SK-N-SH (cell line): ENCODE data around the gene JADE2. TPM values are rescaled to one million over a fixed set of nuclear protein-coding genes. Genes with fewer than 3 reads are reported as not detected.
A peak's percentile ranks its signal among the peaks of the same experiment; 100 is the strongest.

Experiments
- CTCF ChIA-PET: fragments of 300-600, 350-600 bp; formaldehyde crosslinking; extraction: SDS; loops from one replicate; lab custom pipeline; 2021; lab: Yijun Ruan, JAX
- POLR2A ChIA-PET: fragments of 350-600 bp; sonication (Branson Sonifier 250); formaldehyde crosslinking; extraction: SDS; loops from one replicate; lab custom pipeline; 2020; ENCODE audit warnings: antibody characterized with exemption, inconsistent platforms; lab: Yijun Ruan, JAX
- DNase-seq: peaks from one replicate; pipeline ENCODE4 v3.0.0; 2012
- H2AFZ ChIP-seq: fragments of 200-600 bp; sonication (generic); 2 replicates; pipeline ENCODE4 v1.8.1; 2016; ENCODE audit warnings: antibody characterized with exemption, mild to moderate bottlenecking, low read depth
- H3F3A ChIP-seq: fragments of 200-600 bp; sonication (generic); replicated peaks from 2 replicates; pipeline ENCODE3; 2016; ENCODE audit warnings: antibody characterized with exemption, mild to moderate bottlenecking; ENCODE audit not compliant: insufficient read depth
- H3K27ac ChIP-seq, 2 experiments: fragments of 200-500 bp in 1 of 2; fragments of 200-600 bp in 1 of 2; sonication (Bioruptor generic) in 1 of 2; sonication (generic), shearing (Covaris generic) in 1 of 2; 2 replicates each; pipeline versions ENCODE4 v1.5.1 to v1.6.1; 2014 to 2016; ENCODE audit warnings: low read depth in 2 of 2, inconsistent platforms in 1 of 2, low read length in 1 of 2, mild to moderate bottlenecking in 1 of 2, mixed read lengths in 1 of 2
- H3K27me3 ChIP-seq: fragments of 200-600 bp; sonication (generic), shearing (Covaris generic); 2 replicates; pipeline ENCODE4 v1.6.1; 2016; ENCODE audit warnings: mixed run types; ENCODE audit not compliant: insufficient read depth
- H3K36me3 ChIP-seq, 2 experiments: fragments of 200-500 bp in 1 of 2; fragments of 200-600 bp in 1 of 2; sonication (Bioruptor generic) in 1 of 2; sonication (generic) in 1 of 2; replicated peaks in 1 of 2; 2 replicates each; pipeline versions ENCODE3 to v1.5.1; 2014 to 2016; ENCODE audit warnings: low read length in 1 of 2, mild to moderate bottlenecking in 1 of 2; ENCODE audit not compliant: insufficient read depth in 2 of 2, control insufficient read depth in 1 of 2
- H3K4me1 ChIP-seq, 2 experiments: fragments of 200-500 bp in 1 of 2; fragments of 200-600 bp in 1 of 2; sonication (Bioruptor generic) in 1 of 2; sonication (generic), shearing (Covaris generic) in 1 of 2; 2 replicates each; pipeline versions ENCODE4 v1.5.1 to v1.6.1; 2014 to 2016; ENCODE audit warnings: low read depth in 1 of 2, low read length in 1 of 2, mixed run types in 1 of 2; ENCODE audit not compliant: insufficient read depth in 2 of 2, control insufficient read depth in 1 of 2
- H3K4me2 ChIP-seq: fragments of 200-600 bp; sonication (generic), shearing (Covaris generic); 2 replicates; pipeline ENCODE4 v1.6.1; 2017; ENCODE audit warnings: mixed run types
- H3K4me3 ChIP-seq, 2 experiments: fragments of 200-500 bp in 1 of 2; fragments of 200-600 bp in 1 of 2; sonication (Bioruptor generic) in 1 of 2; sonication (generic), shearing (Covaris generic) in 1 of 2; 2 replicates each; pipeline versions ENCODE4 v1.5.1 to v1.8.1; 2014 to 2016; ENCODE audit warnings: low read depth in 2 of 2, inconsistent platforms in 1 of 2, low read length in 1 of 2, mild to moderate bottlenecking in 1 of 2, mixed read lengths in 1 of 2, moderate library complexity in 1 of 2
- H3K79me2 ChIP-seq: fragments of 200-600 bp; sonication (generic); 2 replicates; pipeline ENCODE4 v1.8.1; 2017; ENCODE audit warnings: mild to moderate bottlenecking; ENCODE audit not compliant: insufficient read depth
- H3K9ac ChIP-seq: fragments of 200-600 bp; sonication (generic); 2 replicates; pipeline ENCODE4 v1.6.1; 2017; ENCODE audit warnings: mixed run types
- H3K9me2 ChIP-seq: fragments of 200-600 bp; sonication (generic); 2 replicates; pipeline ENCODE4 v1.6.1; 2017; ENCODE audit warnings: mixed run types
- H3K9me3 ChIP-seq: fragments of 200-600 bp; sonication (generic); 2 replicates; pipeline ENCODE4 v1.6.1; 2017; ENCODE audit warnings: mixed run types, mild to moderate bottlenecking, moderate library complexity
- H4K20me1 ChIP-seq: fragments of 200-600 bp; sonication (generic); 2 replicates; pipeline ENCODE4 v1.6.1; 2017; ENCODE audit warnings: mild to moderate bottlenecking, mixed run types; ENCODE audit not compliant: insufficient read depth
- FOSL2 ChIP-seq: IDR thresholded peaks from 2 replicates; pipeline ENCODE4 v1.4.0; 2012; ENCODE audit warnings: low read depth, mild to moderate bottlenecking, moderate library complexity, borderline replicate concordance
- FOXJ3 ChIP-seq: sonication (generic); formaldehyde crosslinking; IDR thresholded peaks from 2 replicates; pipeline ENCODE4 v1.5.1; 2020; ENCODE audit warnings: mild to moderate bottlenecking, missing genetic modification reagents
- FOXM1 ChIP-seq: IDR thresholded peaks from 2 replicates; pipeline ENCODE4 v1.4.0; 2012; ENCODE audit warnings: low read depth, mild to moderate bottlenecking
- GABPA ChIP-seq: IDR thresholded peaks from 2 replicates; pipeline ENCODE4 v1.4.0; 2012; ENCODE audit warnings: low read depth, mild to moderate bottlenecking
- JUND ChIP-seq: IDR thresholded peaks from 2 replicates; pipeline ENCODE4 v1.4.0; 2012
- NFIC ChIP-seq: IDR thresholded peaks from 2 replicates; pipeline ENCODE4 v1.4.0; 2012; ENCODE audit warnings: borderline replicate concordance
- NRF1 ChIP-seq: IDR thresholded peaks from 2 replicates; pipeline ENCODE4 v1.6.1; 2012; ENCODE audit warnings: low read depth, mild to moderate bottlenecking, low read length
- POLR2AphosphoS5 ChIP-seq: IDR thresholded peaks from 2 replicates; pipeline ENCODE4 v1.6.1; 2012; ENCODE audit warnings: low read depth, low read length
- RAD21 ChIP-seq: IDR thresholded peaks from 2 replicates; pipeline ENCODE4 v1.6.1; 2012; ENCODE audit warnings: mild to moderate bottlenecking, low read length
- RCOR1 ChIP-seq: fragments of 150-350 bp; IDR thresholded peaks from 2 replicates; pipeline ENCODE4 v1.6.1; 2017; ENCODE audit warnings: antibody characterized with exemption, low read length
- RFX5 ChIP-seq: IDR thresholded peaks from 2 replicates; pipeline ENCODE4 v1.6.1; 2012; ENCODE audit warnings: mild to moderate bottlenecking, improper control_type of control experiment, low read length
- RXRA ChIP-seq: IDR thresholded peaks from 2 replicates; pipeline ENCODE4 v1.4.0; 2012; ENCODE audit warnings: low read depth, mild to moderate bottlenecking, borderline replicate concordance
- TAF1 ChIP-seq: IDR thresholded peaks from 2 replicates; pipeline ENCODE4 v1.6.1; 2012; ENCODE audit warnings: low read depth, mild to moderate bottlenecking, low read length, moderate library complexity, borderline replicate concordance
- WGBS: methylation state at CpG from one replicate; pipeline ENCODE4 v1.1.6; 2017; ENCODE audit warnings: low lambda C conversion rate; 5-methylcytosine and 5-hydroxymethylcytosine counted together
- polyA plus RNA-seq, 3 experiments: library from polyadenylated mRNA; depleted of rRNA; stranded (reverse); fragments of >200 nt; gene quantifications; 2 replicates each; pipeline ENCODE4 v1.2.3, GENCODE V29; 2012
- TF ChIP-seq, protein P1 (sequence below): IDR thresholded peaks from 2 replicates; pipeline ENCODE4 v1.4.0; 2012; ENCODE audit warnings: low read depth
- TF ChIP-seq, protein P2 (sequence below): fragments of 150-350 bp; IDR thresholded peaks from 2 replicates; pipeline ENCODE4 v1.6.1; 2016; ENCODE audit warnings: mild to moderate bottlenecking, low read depth, low read length
- TF ChIP-seq, protein P3 (sequence below): fragments of 150-350 bp; IDR thresholded peaks from 2 replicates; pipeline ENCODE4 v1.6.1; 2017; ENCODE audit warnings: antibody characterized with exemption, low read length, low read depth, borderline replicate concordance
- TF ChIP-seq, protein P4 (sequence below): fragments of 200-600 bp; sonication (generic); IDR thresholded peaks from 2 replicates; pipeline ENCODE4 v1.6.1; 2017; ENCODE audit warnings: antibody characterized with exemption, mild to moderate bottlenecking, moderate library complexity
- TF ChIP-seq, protein P5 (sequence below): IDR thresholded peaks from 2 replicates; pipeline ENCODE4; 2012
- TF ChIP-seq, protein P6 (sequence below): IDR thresholded peaks from 2 replicates; pipeline ENCODE4 v1.4.0; 2012; ENCODE audit warnings: low read depth, borderline replicate concordance
- TF ChIP-seq, protein P7 (sequence below): IDR thresholded peaks from 2 replicates; pipeline ENCODE4 v1.4.0; 2012; ENCODE audit warnings: low read depth, borderline replicate concordance

Gene JADE2
- polyA plus RNA-seq, 1 of the 3 experiments (the other 2 are of a cell fraction), result 25.7 TPM

DNA sequence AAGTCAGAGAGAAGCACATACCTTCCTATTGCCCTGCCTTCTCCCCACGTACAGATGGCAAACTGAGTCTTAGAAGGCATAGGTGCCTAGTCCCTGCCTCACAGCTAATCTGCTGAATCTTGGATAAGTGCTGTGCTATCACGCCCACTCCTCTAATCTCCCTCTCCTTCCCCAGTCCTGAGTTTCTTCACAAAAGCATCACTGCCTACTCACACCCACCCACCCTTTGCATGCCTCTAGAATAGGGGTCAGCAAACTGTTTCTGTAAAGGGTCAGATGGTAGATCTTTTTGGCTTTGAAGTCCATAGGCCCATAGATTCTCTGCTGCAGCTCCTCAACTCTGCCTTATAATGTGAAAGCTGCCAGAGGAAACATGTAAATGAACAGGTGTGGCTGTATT, 23.2 kb upstream of the JADE2 start:
- Histone ChIP-seq H3K36me3 (no peaks in the 10 kb centered on the region), H3K79me2 (no peaks in the 10 kb centered on the region), H3F3A (peaks cover 16% of the 10 kb centered on the region), H3K9me3 (no peaks in the 10 kb centered on the region), H2AFZ (no peak overlapping the region), H3K4me2 (no peak overlapping the region), H4K20me1 (no peaks in the 10 kb centered on the region), H3K9ac (no peak overlapping the region), H3K4me1 (peaks cover 28 to 29% of the 10 kb centered on the region in 2 experiments; a peak in 3 of 4 replicates), H3K9me2 (no peaks in the 10 kb centered on the region), H3K27ac (peak overlapping the region in 1 of 2 experiments; percentile 98; a peak in 1 of 4 replicates), H3K4me3 (no peak overlapping the region), H3K27me3 (no peaks in the 10 kb centered on the region)
- TF ChIP-seq, protein P1, sequence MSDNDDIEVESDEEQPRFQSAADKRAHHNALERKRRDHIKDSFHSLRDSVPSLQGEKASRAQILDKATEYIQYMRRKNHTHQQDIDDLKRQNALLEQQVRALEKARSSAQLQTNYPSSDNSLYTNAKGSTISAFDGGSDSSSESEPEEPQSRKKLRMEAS, result no peak
- TF ChIP-seq TAF1, result no peak
- TF ChIP-seq, protein P2, sequence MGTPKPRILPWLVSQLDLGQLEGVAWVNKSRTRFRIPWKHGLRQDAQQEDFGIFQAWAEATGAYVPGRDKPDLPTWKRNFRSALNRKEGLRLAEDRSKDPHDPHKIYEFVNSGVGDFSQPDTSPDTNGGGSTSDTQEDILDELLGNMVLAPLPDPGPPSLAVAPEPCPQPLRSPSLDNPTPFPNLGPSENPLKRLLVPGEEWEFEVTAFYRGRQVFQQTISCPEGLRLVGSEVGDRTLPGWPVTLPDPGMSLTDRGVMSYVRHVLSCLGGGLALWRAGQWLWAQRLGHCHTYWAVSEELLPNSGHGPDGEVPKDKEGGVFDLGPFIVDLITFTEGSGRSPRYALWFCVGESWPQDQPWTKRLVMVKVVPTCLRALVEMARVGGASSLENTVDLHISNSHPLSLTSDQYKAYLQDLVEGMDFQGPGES, result no peak
- TF ChIP-seq, protein P3, sequence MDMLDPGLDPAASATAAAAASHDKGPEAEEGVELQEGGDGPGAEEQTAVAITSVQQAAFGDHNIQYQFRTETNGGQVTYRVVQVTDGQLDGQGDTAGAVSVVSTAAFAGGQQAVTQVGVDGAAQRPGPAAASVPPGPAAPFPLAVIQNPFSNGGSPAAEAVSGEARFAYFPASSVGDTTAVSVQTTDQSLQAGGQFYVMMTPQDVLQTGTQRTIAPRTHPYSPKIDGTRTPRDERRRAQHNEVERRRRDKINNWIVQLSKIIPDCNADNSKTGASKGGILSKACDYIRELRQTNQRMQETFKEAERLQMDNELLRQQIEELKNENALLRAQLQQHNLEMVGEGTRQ, result no peak
- no peak for TF ChIP-seq GABPA
- TF ChIP-seq POLR2AphosphoS5, result no peak
- TF ChIP-seq, protein P4, sequence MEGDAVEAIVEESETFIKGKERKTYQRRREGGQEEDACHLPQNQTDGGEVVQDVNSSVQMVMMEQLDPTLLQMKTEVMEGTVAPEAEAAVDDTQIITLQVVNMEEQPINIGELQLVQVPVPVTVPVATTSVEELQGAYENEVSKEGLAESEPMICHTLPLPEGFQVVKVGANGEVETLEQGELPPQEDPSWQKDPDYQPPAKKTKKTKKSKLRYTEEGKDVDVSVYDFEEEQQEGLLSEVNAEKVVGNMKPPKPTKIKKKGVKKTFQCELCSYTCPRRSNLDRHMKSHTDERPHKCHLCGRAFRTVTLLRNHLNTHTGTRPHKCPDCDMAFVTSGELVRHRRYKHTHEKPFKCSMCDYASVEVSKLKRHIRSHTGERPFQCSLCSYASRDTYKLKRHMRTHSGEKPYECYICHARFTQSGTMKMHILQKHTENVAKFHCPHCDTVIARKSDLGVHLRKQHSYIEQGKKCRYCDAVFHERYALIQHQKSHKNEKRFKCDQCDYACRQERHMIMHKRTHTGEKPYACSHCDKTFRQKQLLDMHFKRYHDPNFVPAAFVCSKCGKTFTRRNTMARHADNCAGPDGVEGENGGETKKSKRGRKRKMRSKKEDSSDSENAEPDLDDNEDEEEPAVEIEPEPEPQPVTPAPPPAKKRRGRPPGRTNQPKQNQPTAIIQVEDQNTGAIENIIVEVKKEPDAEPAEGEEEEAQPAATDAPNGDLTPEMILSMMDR, result no peak
- TF ChIP-seq FOXJ3, result no peak
- no peak for TF ChIP-seq RFX5
- no peak for TF ChIP-seq FOXM1
- TF ChIP-seq, protein P5, sequence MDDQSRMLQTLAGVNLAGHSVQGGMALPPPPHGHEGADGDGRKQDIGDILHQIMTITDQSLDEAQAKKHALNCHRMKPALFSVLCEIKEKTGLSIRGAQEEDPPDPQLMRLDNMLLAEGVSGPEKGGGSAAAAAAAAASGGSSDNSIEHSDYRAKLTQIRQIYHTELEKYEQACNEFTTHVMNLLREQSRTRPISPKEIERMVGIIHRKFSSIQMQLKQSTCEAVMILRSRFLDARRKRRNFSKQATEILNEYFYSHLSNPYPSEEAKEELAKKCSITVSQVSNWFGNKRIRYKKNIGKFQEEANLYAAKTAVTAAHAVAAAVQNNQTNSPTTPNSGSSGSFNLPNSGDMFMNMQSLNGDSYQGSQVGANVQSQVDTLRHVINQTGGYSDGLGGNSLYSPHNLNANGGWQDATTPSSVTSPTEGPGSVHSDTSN, result no peak
- no peak for TF ChIP-seq RAD21
- no peak for TF ChIP-seq FOSL2
- TF ChIP-seq NRF1, result no peak
- TF ChIP-seq, protein P6, sequence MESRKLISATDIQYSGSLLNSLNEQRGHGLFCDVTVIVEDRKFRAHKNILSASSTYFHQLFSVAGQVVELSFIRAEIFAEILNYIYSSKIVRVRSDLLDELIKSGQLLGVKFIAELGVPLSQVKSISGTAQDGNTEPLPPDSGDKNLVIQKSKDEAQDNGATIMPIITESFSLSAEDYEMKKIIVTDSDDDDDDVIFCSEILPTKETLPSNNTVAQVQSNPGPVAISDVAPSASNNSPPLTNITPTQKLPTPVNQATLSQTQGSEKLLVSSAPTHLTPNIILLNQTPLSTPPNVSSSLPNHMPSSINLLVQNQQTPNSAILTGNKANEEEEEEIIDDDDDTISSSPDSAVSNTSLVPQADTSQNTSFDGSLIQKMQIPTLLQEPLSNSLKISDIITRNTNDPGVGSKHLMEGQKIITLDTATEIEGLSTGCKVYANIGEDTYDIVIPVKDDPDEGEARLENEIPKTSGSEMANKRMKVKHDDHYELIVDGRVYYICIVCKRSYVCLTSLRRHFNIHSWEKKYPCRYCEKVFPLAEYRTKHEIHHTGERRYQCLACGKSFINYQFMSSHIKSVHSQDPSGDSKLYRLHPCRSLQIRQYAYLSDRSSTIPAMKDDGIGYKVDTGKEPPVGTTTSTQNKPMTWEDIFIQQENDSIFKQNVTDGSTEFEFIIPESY, result no peak
- TF ChIP-seq RCOR1, result no peak
- no peak for TF ChIP-seq JUND
- TF ChIP-seq, protein P7, sequence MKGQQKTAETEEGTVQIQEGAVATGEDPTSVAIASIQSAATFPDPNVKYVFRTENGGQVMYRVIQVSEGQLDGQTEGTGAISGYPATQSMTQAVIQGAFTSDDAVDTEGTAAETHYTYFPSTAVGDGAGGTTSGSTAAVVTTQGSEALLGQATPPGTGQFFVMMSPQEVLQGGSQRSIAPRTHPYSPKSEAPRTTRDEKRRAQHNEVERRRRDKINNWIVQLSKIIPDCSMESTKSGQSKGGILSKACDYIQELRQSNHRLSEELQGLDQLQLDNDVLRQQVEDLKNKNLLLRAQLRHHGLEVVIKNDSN, result no peak
- no peak for TF ChIP-seq NFIC
- no peak for TF ChIP-seq RXRA
- ChIA-PET CTCF (interaction anchor here (1.0 to 1.5 kb wide), 5 partner anchors 36 to 91 kb away, joined by 3 to 7 read pairs (median 5); partner anchors contain the start of gene CDKN2AIPNL), POLR2A (interaction anchor here (0.8 kb wide), 1 partner anchor 127 kb away, joined by 3 read pairs; no protein-coding TSS in a partner anchor)
- 90% methylated on average over 2 of the region's 2 CpGs for WGBS
- no peak for DNase-seq
